K562 (cell line): Measurements from ENCODE around the gene MOSPD3. TPM values are rescaled to one million over a fixed set of nuclear protein-coding genes. Genes with fewer than 3 reads are reported as not detected.

Experiments used
- CAMTA2 ChIP-seq: fragments of 250-450 bp; sonication (Bioruptor Pico); conservative IDR thresholded peaks from 2 replicates; pipeline ENCODE4 v1.5.1; 2022
- CEBPB ChIP-seq: fragments of 450-650 bp; IDR thresholded peaks from 2 replicates; pipeline ENCODE4 v1.6.1; 2016; ENCODE audit warnings: missing genetic modification characterization, missing compliant biosample characterization
- CTCFL ChIP-seq: IDR thresholded peaks from 2 replicates; pipeline ENCODE4 v1.6.1; 2011; ENCODE audit warnings: borderline replicate concordance, low read depth, mild to moderate bottlenecking, moderate library complexity, low read length; ENCODE audit not compliant: insufficient read depth, poor library complexity, severe bottlenecking
- HBP1 ChIP-seq: fragments of 450-650 bp; formaldehyde crosslinking; IDR thresholded peaks from 2 replicates; pipeline ENCODE4 v1.4.0; 2022; ENCODE audit warnings: missing genetic modification characterization
- KHSRP ChIP-seq: fragments of 450-650 bp; IDR thresholded peaks from 2 replicates; pipeline ENCODE4 v1.6.1; 2017
- ZBTB43 ChIP-seq: sonication (generic); formaldehyde crosslinking; IDR thresholded peaks from 2 replicates; pipeline ENCODE4 v1.8.0; 2023; ENCODE audit warnings: mild to moderate bottlenecking, missing genetic modification reagents
- ZKSCAN1 ChIP-seq: fragments of 150-350 bp; IDR thresholded peaks from 2 replicates; pipeline ENCODE4 v1.6.1; 2016; ENCODE audit warnings: low read depth, low read length
- ZNF324 ChIP-seq: fragments of 250-450 bp; sonication (Bioruptor Pico); IDR thresholded peaks from 2 replicates; pipeline ENCODE4 v1.4.0; 2020; ENCODE audit warnings: mild to moderate bottlenecking
- ZNF780A ChIP-seq: fragments of 250-450 bp; sonication (Bioruptor Pico); IDR thresholded peaks from 2 replicates; pipeline ENCODE4 v1.5.0; 2021; ENCODE audit warnings: mild to moderate bottlenecking
- polyA plus RNA-seq, 8 experiments: library from polyadenylated mRNA; depleted of rRNA in 4 of 8; stranded (reverse) in 5 of 8; unstranded in 3 of 8; fragments of >200 nt; fragmentation: Nextera tagmentation in 2 of 8; fragmentation: Illumina TruSeq in 1 of 8; extraction: Ambion mirVana in 2 of 8; extraction: Trizol in 1 of 8; gene quantifications; 2 replicates each; pipeline versions ENCODE4 v1.2.1 to v1.2.3, GENCODE V29; 2011 to 2014; ENCODE audit warnings: inconsistent platforms in 1 of 8, missing spikeins in 1 of 8
- total RNA-seq, 7 experiments: library from RNA; depleted of rRNA in 6 of 7; stranded (reverse); fragments of >200 nt in 6 of 7; fragmentation: Illumina TruSeq in 2 of 7; extraction: Trizol in 2 of 7; gene quantifications; 2 replicates each; pipeline versions ENCODE4 v1.2.1 to v1.2.3, GENCODE V29; 2011 to 2021; ENCODE audit warnings: low replicate concordance in 1 of 7

MOSPD3 gene
- total and polyA plus RNA-seq, 9 of the 15 experiments (the other 6 are each of a cell fraction or from before 2014, with no cell fraction given), result 1.4 to 32.1 (median 7.3) TPM

GRCh38 chr7:100607111-100607510, 5.2 kb upstream of the MOSPD3 start (continued):
- TF ChIP-seq ZNF324 (CRISPR knock-in tag) (no peak), ZNF780A (CRISPR knock-in tag) (no peak), HBP1 (CRISPR knock-in tag) (no peak), KHSRP (no peak), CEBPB (tag) (no peak), ZBTB43 (CRISPR knock-in tag) (no peak), CAMTA2 (no peak), ZKSCAN1 (peak; percentile 70; the same call in 1 of the 2 replicates), CTCFL (no peak)
